PFSK-1 (cell line): ENCODE measurements around the gene GNAS-AS1.

ENCODE experiments used
- FOXP2 ChIP-seq: optimal IDR thresholded peaks from 2 replicates; pipeline ENCODE3; 2011; ENCODE audit warnings: borderline replicate concordance, control low read depth, inconsistent platforms; ENCODE audit not compliant: insufficient read depth; ENCODE audit errors: extremely low read length, extremely low read depth
- POLR2AphosphoS5 ChIP-seq: IDR thresholded peaks from 2 replicates; pipeline ENCODE4 v1.6.1; 2012; ENCODE audit warnings: low read depth, mild to moderate bottlenecking, control low read depth, low read length, moderate library complexity
- SIN3A ChIP-seq: IDR thresholded peaks from 2 replicates; pipeline ENCODE4 v1.6.1; 2012; ENCODE audit warnings: mild to moderate bottlenecking, low read length, moderate library complexity, borderline replicate concordance; ENCODE audit not compliant: insufficient read depth
- TAF1 ChIP-seq: IDR thresholded peaks from 2 replicates; pipeline ENCODE4 v1.6.1; 2012; ENCODE audit warnings: low read length, control low read depth, borderline replicate concordance; ENCODE audit not compliant: insufficient read depth
- TF ChIP-seq, protein P1 (sequence below), 2 experiments: IDR thresholded peaks; 2 replicates each; pipeline versions ENCODE4 v1.6.1 to v1.8.0; 2011 to 2012; ENCODE audit warnings: low read depth in 2 of 2, low read length in 2 of 2, control low read depth in 1 of 2, inconsistent platforms in 1 of 2, mild to moderate bottlenecking in 1 of 2, moderate library complexity in 1 of 2; ENCODE audit not compliant: insufficient read depth in 1 of 2

Gene GNAS-AS1

DNA sequence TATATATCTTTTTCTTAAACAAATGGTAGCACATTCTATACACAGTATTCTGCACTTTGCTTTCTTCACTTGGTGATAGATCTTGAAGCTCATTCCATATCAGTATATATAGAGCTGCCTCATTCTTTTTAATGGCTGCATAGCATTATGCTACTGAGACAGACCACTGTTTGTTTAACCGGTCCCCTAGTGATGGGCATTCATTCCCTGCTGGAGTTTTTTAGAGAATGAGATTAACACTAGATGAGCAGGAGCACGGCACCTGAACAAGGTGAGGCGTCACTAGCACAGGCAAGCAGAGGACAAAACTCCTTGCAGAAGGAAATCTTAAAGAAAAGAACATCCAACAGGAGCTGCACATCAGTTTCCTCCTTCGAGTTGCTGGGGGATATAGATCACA, 69.6 kb downstream of the GNAS-AS1 start:
- TF ChIP-seq POLR2AphosphoS5 (no peak), SIN3A (no peak), TAF1 (no peak), FOXP2 (no peak)
- TF ChIP-seq, protein P1, sequence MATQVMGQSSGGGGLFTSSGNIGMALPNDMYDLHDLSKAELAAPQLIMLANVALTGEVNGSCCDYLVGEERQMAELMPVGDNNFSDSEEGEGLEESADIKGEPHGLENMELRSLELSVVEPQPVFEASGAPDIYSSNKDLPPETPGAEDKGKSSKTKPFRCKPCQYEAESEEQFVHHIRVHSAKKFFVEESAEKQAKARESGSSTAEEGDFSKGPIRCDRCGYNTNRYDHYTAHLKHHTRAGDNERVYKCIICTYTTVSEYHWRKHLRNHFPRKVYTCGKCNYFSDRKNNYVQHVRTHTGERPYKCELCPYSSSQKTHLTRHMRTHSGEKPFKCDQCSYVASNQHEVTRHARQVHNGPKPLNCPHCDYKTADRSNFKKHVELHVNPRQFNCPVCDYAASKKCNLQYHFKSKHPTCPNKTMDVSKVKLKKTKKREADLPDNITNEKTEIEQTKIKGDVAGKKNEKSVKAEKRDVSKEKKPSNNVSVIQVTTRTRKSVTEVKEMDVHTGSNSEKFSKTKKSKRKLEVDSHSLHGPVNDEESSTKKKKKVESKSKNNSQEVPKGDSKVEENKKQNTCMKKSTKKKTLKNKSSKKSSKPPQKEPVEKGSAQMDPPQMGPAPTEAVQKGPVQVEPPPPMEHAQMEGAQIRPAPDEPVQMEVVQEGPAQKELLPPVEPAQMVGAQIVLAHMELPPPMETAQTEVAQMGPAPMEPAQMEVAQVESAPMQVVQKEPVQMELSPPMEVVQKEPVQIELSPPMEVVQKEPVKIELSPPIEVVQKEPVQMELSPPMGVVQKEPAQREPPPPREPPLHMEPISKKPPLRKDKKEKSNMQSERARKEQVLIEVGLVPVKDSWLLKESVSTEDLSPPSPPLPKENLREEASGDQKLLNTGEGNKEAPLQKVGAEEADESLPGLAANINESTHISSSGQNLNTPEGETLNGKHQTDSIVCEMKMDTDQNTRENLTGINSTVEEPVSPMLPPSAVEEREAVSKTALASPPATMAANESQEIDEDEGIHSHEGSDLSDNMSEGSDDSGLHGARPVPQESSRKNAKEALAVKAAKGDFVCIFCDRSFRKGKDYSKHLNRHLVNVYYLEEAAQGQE (IDR thresholded peaks at IDR 0.05; ENCODE audit: insufficient read depth in 1 of 2, low read depth in 2 of 2, low read length in 2 of 2) = no peak

DNA sequence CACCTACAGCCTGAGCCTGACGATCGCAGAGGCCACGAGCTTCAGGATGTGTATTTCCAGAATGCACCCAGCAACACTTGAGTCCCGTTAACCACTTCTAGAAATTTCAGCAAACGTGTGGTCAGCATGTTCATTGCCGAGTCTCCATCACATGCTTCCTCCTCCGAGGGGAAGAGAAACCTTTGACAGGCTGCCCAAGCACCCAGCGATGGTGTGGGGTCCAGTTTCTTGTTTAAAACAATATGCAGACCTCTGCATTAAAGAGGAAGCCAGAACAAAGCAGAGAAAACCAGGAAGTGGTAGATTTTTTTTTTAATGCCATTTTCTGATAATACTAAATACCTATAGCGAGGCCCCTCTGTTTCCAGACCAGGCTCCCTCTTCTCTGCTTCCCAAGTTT, 71.9 kb downstream of the GNAS-AS1 start:
- no peak for TF ChIP-seq POLR2AphosphoS5
- no peak for TF ChIP-seq FOXP2
- TF ChIP-seq SIN3A = no peak
- TF ChIP-seq, protein P1 (IDR thresholded peaks at IDR 0.05; ENCODE audit: insufficient read depth in 1 of 2, low read depth in 2 of 2, low read length in 2 of 2) = no peak
- TF ChIP-seq TAF1 = no peak

DNA sequence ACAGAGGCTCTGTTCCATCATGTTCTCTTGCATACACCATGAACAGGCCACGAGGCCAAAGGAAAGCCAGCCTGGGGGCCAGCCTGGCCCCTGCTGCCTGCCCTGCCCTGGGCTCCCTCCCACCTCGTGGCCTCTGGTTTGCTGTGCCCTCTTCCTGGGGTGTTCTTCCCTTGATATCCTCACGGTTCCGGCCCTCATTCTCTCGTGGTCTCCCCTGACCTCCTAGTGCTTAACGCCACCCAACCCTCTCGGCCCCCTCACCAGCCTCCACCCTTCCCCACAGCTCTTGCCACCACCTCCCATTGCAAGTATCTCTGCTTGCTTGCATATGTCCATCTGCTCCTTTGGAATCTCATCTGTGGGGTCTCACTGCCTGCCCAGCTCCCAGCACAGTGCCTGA, 73.0 kb downstream of the GNAS-AS1 start:
- TF ChIP-seq POLR2AphosphoS5 = no peak

DNA sequence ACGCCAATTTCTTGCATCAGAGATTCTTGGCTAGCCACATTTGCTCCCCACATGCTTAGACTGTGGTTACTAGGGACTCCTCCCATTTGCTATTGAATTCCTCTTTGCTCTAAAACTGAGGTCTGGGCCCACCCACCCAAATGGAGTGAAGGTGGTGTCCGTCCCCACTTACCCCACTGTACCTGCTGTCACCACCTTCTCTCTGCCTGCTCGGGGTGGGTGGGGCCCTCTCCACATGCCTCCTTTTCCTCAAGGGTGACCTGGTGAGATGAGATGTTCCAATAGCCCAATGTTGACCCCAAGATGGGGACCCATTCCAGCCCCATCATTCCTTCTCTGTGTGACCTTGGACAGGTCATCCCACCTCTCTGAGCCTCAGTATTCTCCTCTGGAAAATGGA, 74.6 kb downstream of the GNAS-AS1 start:
- TF ChIP-seq SIN3A = no peak
- TF ChIP-seq, protein P1 (IDR thresholded peaks at IDR 0.05; ENCODE audit: insufficient read depth in 1 of 2, low read depth in 2 of 2, low read length in 2 of 2) = no peak
- TF ChIP-seq POLR2AphosphoS5 = no peak

DNA sequence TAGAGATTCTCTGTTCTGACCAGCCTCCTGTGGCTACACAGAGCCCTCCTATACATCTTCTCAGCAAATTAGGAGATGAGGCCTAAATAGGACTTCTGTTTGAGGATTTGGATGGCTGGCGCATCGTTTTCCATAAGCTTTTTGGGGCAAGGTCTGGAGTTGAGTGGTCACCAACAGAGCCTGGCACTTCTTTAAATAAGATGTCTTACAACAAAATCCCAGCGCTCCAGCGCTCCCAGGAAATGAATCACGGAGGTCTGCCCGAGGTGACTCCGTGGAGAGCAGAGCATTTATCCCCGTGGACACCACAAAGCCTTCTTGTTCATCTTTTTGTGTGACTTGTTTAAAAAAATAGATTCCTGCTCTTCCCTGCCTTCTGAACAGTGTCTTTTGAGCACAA, 75.3 kb downstream of the GNAS-AS1 start:
- TF ChIP-seq FOXP2 (no peak), POLR2AphosphoS5 (no peak), TAF1 (no peak), SIN3A (no peak)
- TF ChIP-seq, protein P1 (IDR thresholded peaks at IDR 0.05; ENCODE audit: insufficient read depth in 1 of 2, low read depth in 2 of 2, low read length in 2 of 2) = no peak

DNA sequence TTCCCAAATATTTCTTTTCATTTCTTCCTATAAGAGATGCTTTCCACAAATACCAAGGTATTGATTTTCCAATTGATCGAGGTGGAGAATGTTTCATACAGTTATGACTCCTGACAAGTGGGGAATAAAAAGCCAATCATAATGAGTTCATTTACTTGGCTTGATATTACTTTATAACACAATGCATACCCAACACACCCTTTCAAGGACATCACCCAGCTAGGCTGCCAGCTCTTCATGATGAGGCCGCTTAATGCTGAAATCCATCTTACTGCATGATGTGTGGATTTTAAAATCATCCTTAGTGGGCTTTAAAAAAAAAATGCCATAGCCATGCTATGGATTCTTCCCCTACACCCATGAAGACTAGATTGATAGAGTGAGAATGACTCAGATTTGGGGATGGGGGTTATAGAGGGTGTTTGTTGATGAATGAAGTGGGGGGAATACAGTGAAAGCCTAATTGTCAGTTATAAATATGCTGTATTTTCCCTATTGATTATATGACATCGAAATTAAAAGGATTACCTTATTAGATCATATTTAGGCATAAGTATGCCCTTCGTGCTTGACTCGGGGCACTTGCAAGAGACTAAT, 75.9 kb downstream of the GNAS-AS1 start:
- TF ChIP-seq SIN3A (no peak), POLR2AphosphoS5 (no peak), FOXP2 (no peak), TAF1 (no peak)
- TF ChIP-seq, protein P1 (IDR thresholded peaks at IDR 0.05; ENCODE audit: insufficient read depth in 1 of 2, low read depth in 2 of 2, low read length in 2 of 2) = no peak
